Measurements from ENCODE around the gene RALGPS1. TPM values are rescaled to one million over a fixed set of nuclear protein-coding genes. Genes with fewer than 3 reads are reported as not detected.

The RALGPS1 gene
- total RNA-seq, 1 experiment from 2014 or later: 18.6 TPM

DNA sequence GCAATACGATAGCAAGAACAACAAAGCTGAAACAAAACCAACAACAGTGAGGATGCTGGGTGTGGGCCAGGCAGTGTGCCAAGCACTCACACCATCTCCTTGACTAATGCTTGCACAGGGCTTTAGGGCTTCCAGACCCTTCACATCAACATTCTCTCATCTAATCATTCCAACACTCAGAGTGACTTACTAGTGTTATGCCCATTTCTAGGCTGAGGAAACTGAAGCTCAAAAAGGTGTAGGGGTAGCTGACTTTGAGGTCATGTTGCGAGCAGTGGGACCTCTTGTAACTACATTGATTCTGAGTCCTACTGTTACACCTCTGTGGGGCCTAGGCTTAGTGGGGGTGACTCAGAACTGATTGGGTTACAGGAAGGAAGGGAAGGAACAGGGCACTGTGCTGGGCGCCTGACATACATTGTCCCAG, 198.2 kb downstream of the RALGPS1 start:
- Histone ChIP-seq H2BK12ac (ENCODE audit: insufficient read length, low read depth, low read length) (no peak overlapping the region), H3K4ac (ENCODE audit: low read depth, low read length) (no peak overlapping the region), H3T11ph (ENCODE audit: low read length) (no peak overlapping the region), H4K91ac (ENCODE audit: insufficient read length, low read depth, low read length) (peak overlapping the region; percentile 13), H3K56ac (ENCODE audit: insufficient read length, low read depth, low read length) (no peak overlapping the region), H3K79me1 (ENCODE audit: insufficient read depth, low read depth, low read length, poor library complexity, severe bottlenecking) (no peaks in the 10 kb centered on the region), H2AFZ (ENCODE audit: low read length) (no peak overlapping the region), H2BK120ac (ENCODE audit: low read depth, low read length, poor library complexity, severe bottlenecking) (no peak overlapping the region), H4K20me1 (ENCODE audit: control insufficient read depth, insufficient read depth, insufficient read length) (no peaks in the 10 kb centered on the region), H2BK5ac (ENCODE audit: insufficient read length, low read length) (no peak overlapping the region), H3K14ac (ENCODE audit: insufficient read depth, low read length) (peak overlapping the region; percentile 1; the same call in 1 of the 2 replicates), H3K4me1 (ENCODE audit: insufficient read depth, low read length) (peaks cover 14% of the 10 kb centered on the region; the same call in 1 of the 2 replicates), H2AK5ac (ENCODE audit: insufficient read length, low read length) (no peak overlapping the region), H3K23ac (ENCODE audit: insufficient read length, low read depth, low read length) (no peak overlapping the region), H3K9me3 (ENCODE audit: control insufficient read depth, low read depth, low read length) (no peaks in the 10 kb centered on the region), H3K4me2 (ENCODE audit: insufficient read depth, insufficient read length, low read length) (no peak overlapping the region), H4K8ac (replicated peaks; ENCODE audit: insufficient read length, low read depth, low read length) (no peak overlapping the region), H3K27ac (ENCODE audit: insufficient read length, low read depth, low read length) (no peak overlapping the region), H2BK20ac (ENCODE audit: low read depth, low read length, poor library complexity, severe bottlenecking) (no peak overlapping the region), H3K23me2 (ENCODE audit: insufficient read length, low read depth, low read length, poor library complexity, severe bottlenecking) (no peaks in the 10 kb centered on the region), H2BK15ac (ENCODE audit: low read depth, low read length) (no peak overlapping the region), H4K5ac (ENCODE audit: insufficient read length, low read depth, low read length) (no peak overlapping the region), H3K79me2 (ENCODE audit: insufficient read depth, low read length) (no peaks in the 10 kb centered on the region), H3K27me3 (ENCODE audit: insufficient read depth, low read length) (no peaks in the 10 kb centered on the region), H3K18ac (ENCODE audit: insufficient read length, low read depth, low read length) (peak overlapping the region; percentile 60), H3K9ac (ENCODE audit: extremely low read depth, insufficient read length, low read length) (no peak overlapping the region)
- TF ChIP-seq, protein P1, sequence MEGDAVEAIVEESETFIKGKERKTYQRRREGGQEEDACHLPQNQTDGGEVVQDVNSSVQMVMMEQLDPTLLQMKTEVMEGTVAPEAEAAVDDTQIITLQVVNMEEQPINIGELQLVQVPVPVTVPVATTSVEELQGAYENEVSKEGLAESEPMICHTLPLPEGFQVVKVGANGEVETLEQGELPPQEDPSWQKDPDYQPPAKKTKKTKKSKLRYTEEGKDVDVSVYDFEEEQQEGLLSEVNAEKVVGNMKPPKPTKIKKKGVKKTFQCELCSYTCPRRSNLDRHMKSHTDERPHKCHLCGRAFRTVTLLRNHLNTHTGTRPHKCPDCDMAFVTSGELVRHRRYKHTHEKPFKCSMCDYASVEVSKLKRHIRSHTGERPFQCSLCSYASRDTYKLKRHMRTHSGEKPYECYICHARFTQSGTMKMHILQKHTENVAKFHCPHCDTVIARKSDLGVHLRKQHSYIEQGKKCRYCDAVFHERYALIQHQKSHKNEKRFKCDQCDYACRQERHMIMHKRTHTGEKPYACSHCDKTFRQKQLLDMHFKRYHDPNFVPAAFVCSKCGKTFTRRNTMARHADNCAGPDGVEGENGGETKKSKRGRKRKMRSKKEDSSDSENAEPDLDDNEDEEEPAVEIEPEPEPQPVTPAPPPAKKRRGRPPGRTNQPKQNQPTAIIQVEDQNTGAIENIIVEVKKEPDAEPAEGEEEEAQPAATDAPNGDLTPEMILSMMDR (conservative IDR thresholded peaks at IDR 0.05): no peak
- H3K4me3 Mint-ChIP-seq: no peak overlapping the region; a peak in 1 of 5 replicates
- DNase-seq: no peak
- peak overlapping the region in 2 of 3 experiments; percentile 92 to 98; a peak in 5 of 7 replicates for H3K27ac Mint-ChIP-seq
- H3K4me1 Mint-ChIP-seq: peaks cover 36 to 39% of the 10 kb centered on the region in 2 experiments
- WGBS (ENCODE audit: extremely low coverage, insufficient read length, low lambda C conversion rate): no CpG with 5 or more reads among the region's 3 CpGs
- no peaks in the 10 kb centered on the region for H3K9me3 Mint-ChIP-seq
- no peaks in the 10 kb centered on the region for H3K27me3 Mint-ChIP-seq (ENCODE audit: low read depth)
- H3K36me3 Mint-ChIP-seq (ENCODE audit: insufficient read depth in 1 of 3, low read depth in 3 of 3): peaks cover 2 to 3% (median 3%) of the 10 kb centered on the region in 3 experiments; a peak in 4 of 7 replicates

Measured in H9 (cell line).